HEK293 (cell line): ENCODE measurements around the gene GCNT2.

Source experiments
- CTCF ChIA-PET: fragments of 350-600 bp; formaldehyde crosslinking; extraction: SDS; loops from one replicate; lab custom pipeline; 2021; ENCODE audit warnings: antibody characterized with exemption; lab: Yijun Ruan, JAX
- POLR2A ChIA-PET: fragments of 300-600 bp; formaldehyde crosslinking; extraction: SDS; loops from one replicate; lab custom pipeline; 2020; ENCODE audit warnings: antibody characterized with exemption, inconsistent platforms; lab: Yijun Ruan, JAX
- H3K27ac ChIP-seq: fragments of 200-500 bp; sonication (Bioruptor generic); 2 replicates; pipeline ENCODE4 v1.5.1; 2014; ENCODE audit warnings: low read depth, low read length, control low read depth, inconsistent platforms; ENCODE audit errors: extremely low read depth
- H3K36me3 ChIP-seq, 2 experiments: fragments of 200-500 bp in 1 of 2; sonication (Bioruptor generic) in 1 of 2; 1 replicate in 1 of 2; 2 replicates in 1 of 2; pipeline ENCODE4 v1.5.1; 2014 to 2017; ENCODE audit warnings: inconsistent platforms in 2 of 2, low read length in 2 of 2; ENCODE audit not compliant: control insufficient read depth in 2 of 2, insufficient read depth in 1 of 2
- H3K4me1 ChIP-seq: fragments of 200-500 bp; sonication (Bioruptor generic); 2 replicates; pipeline ENCODE4 v1.5.1; 2014; ENCODE audit warnings: mild to moderate bottlenecking, low read length, inconsistent platforms; ENCODE audit not compliant: control insufficient read depth, insufficient read depth
- H3K4me3 ChIP-seq: 2 replicates; pipeline ENCODE4 v1.5.1; 2011; ENCODE audit warnings: low read depth, mild to moderate bottlenecking, control low read depth, low read length, moderate library complexity
- H3K9me3 ChIP-seq: fragments of 200-500 bp; sonication (Bioruptor generic); 2 replicates; pipeline ENCODE4 v1.5.1; 2014; ENCODE audit warnings: low read depth, low read length, inconsistent platforms; ENCODE audit not compliant: control insufficient read depth, insufficient read depth
- EGR2 ChIP-seq: fragments of 450-650 bp; formaldehyde crosslinking; IDR thresholded peaks from 2 replicates; pipeline ENCODE4 v1.5.1; 2016; ENCODE audit warnings: low read depth, missing biosample characterization, missing genetic modification characterization
- GLIS1 ChIP-seq: fragments of 450-650 bp; formaldehyde crosslinking; IDR thresholded peaks from 2 replicates; pipeline ENCODE4 v1.5.1; 2016; ENCODE audit warnings: missing biosample characterization, missing genetic modification characterization
- KLF9 ChIP-seq: fragments of 450-650 bp; formaldehyde crosslinking; IDR thresholded peaks from 2 replicates; pipeline ENCODE4 v1.5.1; 2016; ENCODE audit warnings: missing biosample characterization, missing genetic modification characterization, low read depth
- SP7 ChIP-seq: fragments of 450-650 bp; formaldehyde crosslinking; IDR thresholded peaks from 2 replicates; pipeline ENCODE4 v1.5.1; 2016; ENCODE audit warnings: missing biosample characterization, missing genetic modification characterization
- ZFP37 ChIP-seq: fragments of 450-650 bp; formaldehyde crosslinking; IDR thresholded peaks from 2 replicates; pipeline ENCODE4 v1.5.1; 2016; ENCODE audit warnings: missing biosample characterization, missing genetic modification characterization
- ZNF223 ChIP-seq: fragments of 450-650 bp; formaldehyde crosslinking; IDR thresholded peaks from 2 replicates; pipeline ENCODE4 v1.5.1; 2016; ENCODE audit warnings: missing biosample characterization, missing genetic modification characterization
- ZNF23 ChIP-seq: fragments of 450-650 bp; formaldehyde crosslinking; IDR thresholded peaks from 2 replicates; pipeline ENCODE4 v1.5.1; 2016; ENCODE audit warnings: missing biosample characterization, missing genetic modification characterization, borderline replicate concordance
- ZNF248 ChIP-seq: fragments of 450-650 bp; formaldehyde crosslinking; IDR thresholded peaks from 2 replicates; pipeline ENCODE4 v1.5.1; 2017; ENCODE audit warnings: missing biosample characterization, missing genetic modification characterization
- ZNF311 ChIP-seq: fragments of 450-650 bp; formaldehyde crosslinking; IDR thresholded peaks from 2 replicates; pipeline ENCODE4 v1.5.1; 2017; ENCODE audit warnings: missing biosample characterization, missing genetic modification characterization, borderline replicate concordance
- ZNF341 ChIP-seq: fragments of 450-650 bp; formaldehyde crosslinking; IDR thresholded peaks from 2 replicates; pipeline ENCODE4; 2016; ENCODE audit warnings: low read depth, missing biosample characterization, missing genetic modification characterization
- ZNF354C ChIP-seq: fragments of 450-650 bp; formaldehyde crosslinking; IDR thresholded peaks from 2 replicates; pipeline ENCODE4 v1.5.1; 2016; ENCODE audit warnings: missing biosample characterization, missing genetic modification characterization, low read depth, borderline replicate concordance
- ZNF510 ChIP-seq: fragments of 450-650 bp; formaldehyde crosslinking; IDR thresholded peaks from 2 replicates; pipeline ENCODE4 v1.5.1; 2018; ENCODE audit warnings: mild to moderate bottlenecking, missing genetic modification characterization, missing biosample characterization; ENCODE audit not compliant: insufficient replicate concordance
- ZNF530 ChIP-seq: fragments of 450-650 bp; formaldehyde crosslinking; IDR thresholded peaks from 2 replicates; pipeline ENCODE4 v1.5.1; 2016; ENCODE audit warnings: low read depth, missing biosample characterization, missing genetic modification characterization
- ZNF600 ChIP-seq: fragments of 450-650 bp; formaldehyde crosslinking; IDR thresholded peaks from 2 replicates; pipeline ENCODE4 v1.5.1; 2016; ENCODE audit warnings: missing biosample characterization, missing genetic modification characterization
- ZSCAN16 ChIP-seq: fragments of 450-650 bp; formaldehyde crosslinking; IDR thresholded peaks from 2 replicates; pipeline ENCODE4 v1.5.1; 2016; ENCODE audit warnings: missing biosample characterization, missing genetic modification characterization
- TF ChIP-seq, protein P1 (sequence below): fragments of 450-650 bp; formaldehyde crosslinking; IDR thresholded peaks from 2 replicates; pipeline ENCODE4 v1.5.1; 2016; ENCODE audit warnings: missing biosample characterization, missing genetic modification characterization
- TF ChIP-seq, protein P2 (sequence below): fragments of 450-650 bp; formaldehyde crosslinking; IDR thresholded peaks from 2 replicates; pipeline ENCODE4 v1.5.1; 2016; ENCODE audit warnings: missing biosample characterization, missing genetic modification characterization, borderline replicate concordance
- TF ChIP-seq, protein P3 (sequence below): fragments of 450-650 bp; formaldehyde crosslinking; IDR thresholded peaks from 2 replicates; pipeline ENCODE4 v1.5.1; 2016; ENCODE audit warnings: missing biosample characterization, missing genetic modification characterization

Gene GCNT2

DNA sequence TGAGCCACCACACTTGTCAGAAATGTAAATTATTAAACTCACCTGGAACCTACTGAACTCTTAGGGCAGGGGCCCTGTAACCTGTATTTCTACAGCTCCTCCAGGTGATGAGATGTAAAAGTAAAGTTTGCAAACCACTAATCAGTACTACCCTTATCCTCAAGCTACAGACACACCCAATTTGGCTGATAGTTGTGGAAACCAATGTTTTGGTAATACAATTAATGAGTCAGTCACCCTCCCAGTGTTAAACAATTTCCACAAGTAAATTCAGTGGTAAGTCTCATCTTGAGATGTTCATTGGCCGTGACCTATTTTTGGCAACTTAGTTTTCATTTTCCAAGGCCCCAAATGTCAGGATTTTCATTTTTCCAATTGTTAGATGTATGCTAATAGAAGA, 29.6 kb downstream of the GCNT2 start:
- ChIA-PET POLR2A (no interaction called here), CTCF (interaction anchor here (0.8 kb wide), 1 partner anchor 30 kb away, joined by 3 read pairs; no protein-coding TSS in a partner anchor)
- H3K27ac ChIP-seq = no peak overlapping the region
- H3K36me3 ChIP-seq = no peaks in the 10 kb centered on the region
- no peaks in the 10 kb centered on the region for H3K9me3 ChIP-seq
- TF ChIP-seq ZSCAN16 (tag by site-specific recombination) = no peak
- TF ChIP-seq ZNF530 = no peak
- TF ChIP-seq ZFP37 (tag by site-specific recombination) = no peak
- no peak for TF ChIP-seq GLIS1 (tag by site-specific recombination)
- TF ChIP-seq ZNF341 = no peak
- TF ChIP-seq, protein P1, sequence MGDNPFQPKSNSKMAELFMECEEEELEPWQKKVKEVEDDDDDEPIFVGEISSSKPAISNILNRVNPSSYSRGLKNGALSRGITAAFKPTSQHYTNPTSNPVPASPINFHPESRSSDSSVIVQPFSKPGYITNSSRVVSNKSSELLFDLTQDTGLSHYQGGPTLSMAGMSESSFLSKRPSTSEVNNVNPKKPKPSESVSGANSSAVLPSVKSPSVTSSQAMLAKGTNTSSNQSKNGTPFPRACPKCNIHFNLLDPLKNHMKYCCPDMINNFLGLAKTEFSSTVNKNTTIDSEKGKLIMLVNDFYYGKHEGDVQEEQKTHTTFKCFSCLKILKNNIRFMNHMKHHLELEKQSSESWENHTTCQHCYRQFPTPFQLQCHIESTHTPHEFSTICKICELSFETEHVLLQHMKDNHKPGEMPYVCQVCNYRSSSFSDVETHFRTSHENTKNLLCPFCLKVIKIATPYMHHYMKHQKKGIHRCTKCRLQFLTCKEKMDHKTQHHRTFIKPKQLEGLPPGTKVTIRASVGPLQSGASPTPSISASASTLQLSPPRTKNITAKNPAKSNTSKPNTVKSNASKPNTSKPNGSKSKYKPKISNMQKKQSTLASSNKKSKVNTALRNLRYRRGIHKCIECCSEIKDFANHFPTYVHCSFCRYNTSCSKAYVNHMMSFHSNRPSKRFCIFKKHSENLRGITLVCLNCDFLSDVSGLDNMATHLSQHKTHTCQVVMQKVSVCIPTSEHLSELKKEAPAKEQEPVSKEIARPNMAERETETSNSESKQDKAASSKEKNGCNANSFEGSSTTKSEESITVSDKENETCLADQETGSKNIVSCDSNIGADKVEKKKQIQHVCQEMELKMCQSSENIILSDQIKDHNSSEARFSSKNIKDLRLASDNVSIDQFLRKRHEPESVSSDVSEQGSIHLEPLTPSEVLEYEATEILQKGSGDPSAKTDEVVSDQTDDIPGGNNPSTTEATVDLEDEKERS = no peak
- TF ChIP-seq ZNF600 (tag by site-specific recombination) = no peak
- no peak for TF ChIP-seq SP7 (tag by site-specific recombination)
- TF ChIP-seq ZNF311 (tag by site-specific recombination) = no peak
- TF ChIP-seq ZNF23 (tag by site-specific recombination) = no peak
- no peak for TF ChIP-seq KLF9 (tag by site-specific recombination)
- H3K4me3 ChIP-seq = no peak overlapping the region
- H3K4me1 ChIP-seq = no peaks in the 10 kb centered on the region

DNA sequence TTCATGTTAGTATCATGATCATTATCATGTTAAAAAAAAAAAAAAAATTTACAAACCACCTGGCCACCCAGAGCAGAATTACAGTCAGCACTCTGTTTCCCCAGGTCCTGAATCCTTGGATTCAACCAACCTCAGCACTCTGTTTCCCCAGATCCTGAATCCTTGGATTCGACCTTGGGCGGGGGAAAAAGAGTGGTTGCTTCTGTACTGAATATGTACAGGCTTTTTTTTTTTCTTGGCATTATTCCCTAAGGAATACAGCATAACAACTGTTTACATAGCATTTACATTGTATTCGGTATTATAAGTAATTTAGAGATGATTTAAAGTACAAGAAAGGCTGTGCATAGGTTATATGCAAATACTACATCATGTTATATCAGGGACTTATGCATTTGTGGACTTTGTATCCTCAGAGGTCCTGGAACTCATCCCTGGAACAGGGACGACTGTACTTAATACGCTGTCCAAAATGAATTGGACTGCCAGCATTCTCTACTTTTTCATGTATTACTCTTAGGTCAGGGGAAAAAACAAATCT, 31.2 kb downstream of the GCNT2 start:
- H3K9me3 ChIP-seq = no peaks in the 10 kb centered on the region
- no peak overlapping the region for H3K27ac ChIP-seq
- no peak overlapping the region for H3K4me3 ChIP-seq
- ChIA-PET POLR2A (no interaction called here), CTCF (no interaction called here)
- H3K36me3 ChIP-seq = no peaks in the 10 kb centered on the region
- H3K4me1 ChIP-seq = 0 out of 2 replicates have a peak, but pooled peaks cover 2% of the 10 kb centered on the region
- no peak for TF ChIP-seq ZNF248 (tag by site-specific recombination)

DNA sequence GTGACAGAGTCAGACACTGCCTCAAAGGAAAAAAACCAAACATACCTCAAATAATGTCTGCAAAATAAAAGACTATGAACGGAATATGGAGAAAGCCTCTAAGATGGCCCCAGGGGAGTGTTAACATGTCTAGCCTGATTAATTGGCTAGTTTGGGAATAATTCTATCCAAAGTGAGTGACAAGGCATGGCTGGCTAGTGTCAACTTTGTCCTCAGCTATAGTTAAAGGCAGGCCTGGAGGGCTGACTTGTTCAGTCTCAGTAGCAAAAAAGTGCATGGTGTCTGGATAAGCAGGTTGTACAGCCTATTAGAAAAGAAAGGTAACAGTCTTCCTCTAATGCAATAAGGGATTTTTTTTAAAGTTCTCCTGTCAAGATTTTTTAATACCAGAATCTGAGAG, 32.7 kb downstream of the GCNT2 start:
- Histone ChIP-seq H3K4me3 (no peak overlapping the region), H3K4me1 (0 out of 2 replicates have a peak, but pooled peaks cover 2% of the 10 kb centered on the region), H3K9me3 (no peaks in the 10 kb centered on the region), H3K27ac (no peak overlapping the region), H3K36me3 (no peaks in the 10 kb centered on the region)
- POLR2A ChIA-PET = interaction anchor here (0.5 kb wide), 1 partner anchor 30 kb away, joined by 6 read pairs; no protein-coding TSS in a partner anchor
- CTCF ChIA-PET = interaction anchor here (0.7 kb wide), 1 partner anchor 153 kb away, joined by 3 read pairs; no protein-coding TSS in a partner anchor
- no peak for TF ChIP-seq ZNF354C (tag by site-specific recombination)
- TF ChIP-seq ZNF223 (tag by site-specific recombination) = no peak
- TF ChIP-seq, protein P2, sequence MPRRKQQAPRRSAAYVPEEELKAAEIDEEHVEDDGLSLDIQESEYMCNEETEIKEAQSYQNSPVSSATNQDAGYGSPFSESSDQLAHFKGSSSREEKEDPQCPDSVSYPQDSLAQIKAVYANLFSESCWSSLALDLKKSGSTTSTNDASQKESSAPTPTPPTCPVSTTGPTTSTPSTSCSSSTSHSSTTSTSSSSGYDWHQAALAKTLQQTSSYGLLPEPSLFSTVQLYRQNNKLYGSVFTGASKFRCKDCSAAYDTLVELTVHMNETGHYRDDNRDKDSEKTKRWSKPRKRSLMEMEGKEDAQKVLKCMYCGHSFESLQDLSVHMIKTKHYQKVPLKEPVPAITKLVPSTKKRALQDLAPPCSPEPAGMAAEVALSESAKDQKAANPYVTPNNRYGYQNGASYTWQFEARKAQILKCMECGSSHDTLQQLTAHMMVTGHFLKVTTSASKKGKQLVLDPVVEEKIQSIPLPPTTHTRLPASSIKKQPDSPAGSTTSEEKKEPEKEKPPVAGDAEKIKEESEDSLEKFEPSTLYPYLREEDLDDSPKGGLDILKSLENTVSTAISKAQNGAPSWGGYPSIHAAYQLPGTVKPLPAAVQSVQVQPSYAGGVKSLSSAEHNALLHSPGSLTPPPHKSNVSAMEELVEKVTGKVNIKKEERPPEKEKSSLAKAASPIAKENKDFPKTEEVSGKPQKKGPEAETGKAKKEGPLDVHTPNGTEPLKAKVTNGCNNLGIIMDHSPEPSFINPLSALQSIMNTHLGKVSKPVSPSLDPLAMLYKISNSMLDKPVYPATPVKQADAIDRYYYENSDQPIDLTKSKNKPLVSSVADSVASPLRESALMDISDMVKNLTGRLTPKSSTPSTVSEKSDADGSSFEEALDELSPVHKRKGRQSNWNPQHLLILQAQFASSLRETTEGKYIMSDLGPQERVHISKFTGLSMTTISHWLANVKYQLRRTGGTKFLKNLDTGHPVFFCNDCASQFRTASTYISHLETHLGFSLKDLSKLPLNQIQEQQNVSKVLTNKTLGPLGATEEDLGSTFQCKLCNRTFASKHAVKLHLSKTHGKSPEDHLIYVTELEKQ (tag by site-specific recombination) = no peak
- TF ChIP-seq EGR2 = no peak
- TF ChIP-seq, protein P3, sequence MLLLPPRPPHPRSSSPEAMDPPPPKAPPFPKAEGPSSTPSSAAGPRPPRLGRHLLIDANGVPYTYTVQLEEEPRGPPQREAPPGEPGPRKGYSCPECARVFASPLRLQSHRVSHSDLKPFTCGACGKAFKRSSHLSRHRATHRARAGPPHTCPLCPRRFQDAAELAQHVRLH (tag by site-specific recombination) = no peak
- TF ChIP-seq ZNF510 (tag by site-specific recombination) = no peak
